Measurements from ENCODE around the gene BGN. TPM values are rescaled to one million over a fixed set of nuclear protein-coding genes. Genes with fewer than 3 reads are reported as not detected.

The BGN gene
- total and polyA plus RNA-seq, 2 donors (not counting 1 experiment from before 2014, with no cell fraction given) = not detected

- H3K79me2 ChIP-seq (ENCODE audit: control insufficient read depth, insufficient read depth, low read length) = no peaks in the 10 kb centered on the region
- no peaks in the 10 kb centered on the region for H3K27me3 ChIP-seq (replicated peaks in 1 of 4; ENCODE audit: control extremely low read depth in 1 of 4, control insufficient read depth in 3 of 4, insufficient read depth in 4 of 4, low read length in 3 of 4)
- H3K9me3 Mint-ChIP-seq (ENCODE audit: insufficient read depth) = no peaks in the 10 kb centered on the region
- no peak overlapping the region for H3K27ac Mint-ChIP-seq
- no peak overlapping the region for H3K27ac ChIP-seq (ENCODE audit: low read length in 2 of 2)
- no peaks in the 10 kb centered on the region for H4K20me1 ChIP-seq (ENCODE audit: control insufficient read depth, insufficient read depth, low read length, poor library complexity, severe bottlenecking)
- peaks cover 0 to 3% of the 10 kb centered on the region in 2 experiments for H3K36me3 ChIP-seq (replicated peaks in 1 of 2; ENCODE audit: control extremely low read depth in 1 of 2, control insufficient read depth in 1 of 2, extremely low read depth in 1 of 2, insufficient read depth in 2 of 2, low read length in 1 of 2)
- H3K9ac ChIP-seq (ENCODE audit: low read length) = no peak overlapping the region
- POLR2A ChIA-PET = no interaction called here
- 96% methylated on average over 13 of the region's 21 CpGs for WGBS (ENCODE audit: insufficient coverage)
- no peaks in the 10 kb centered on the region for H3K27me3 Mint-ChIP-seq
- no peak overlapping the region for H3K4me3 Mint-ChIP-seq
- H3K4me1 Mint-ChIP-seq = no peaks in the 10 kb centered on the region
- H3K4me1 ChIP-seq (ENCODE audit: control insufficient read depth in 2 of 2, insufficient read depth in 2 of 2, low read length in 2 of 2) = no peaks in the 10 kb centered on the region
- DNase-seq = no peak
- CTCF ChIA-PET = no interaction called here
- no peak overlapping the region for H3K4me3 ChIP-seq (ENCODE audit: control extremely low read depth in 1 of 5, extremely low read depth in 1 of 5, insufficient read depth in 1 of 5, low read depth in 2 of 5, low read length in 4 of 5)
- ATAC-seq (ENCODE audit: low read depth) = no peak
- H2AFZ ChIP-seq (ENCODE audit: insufficient read depth, low read depth, low read length, poor library complexity, severe bottlenecking) = no peak overlapping the region
- TF ChIP-seq, protein P1, sequence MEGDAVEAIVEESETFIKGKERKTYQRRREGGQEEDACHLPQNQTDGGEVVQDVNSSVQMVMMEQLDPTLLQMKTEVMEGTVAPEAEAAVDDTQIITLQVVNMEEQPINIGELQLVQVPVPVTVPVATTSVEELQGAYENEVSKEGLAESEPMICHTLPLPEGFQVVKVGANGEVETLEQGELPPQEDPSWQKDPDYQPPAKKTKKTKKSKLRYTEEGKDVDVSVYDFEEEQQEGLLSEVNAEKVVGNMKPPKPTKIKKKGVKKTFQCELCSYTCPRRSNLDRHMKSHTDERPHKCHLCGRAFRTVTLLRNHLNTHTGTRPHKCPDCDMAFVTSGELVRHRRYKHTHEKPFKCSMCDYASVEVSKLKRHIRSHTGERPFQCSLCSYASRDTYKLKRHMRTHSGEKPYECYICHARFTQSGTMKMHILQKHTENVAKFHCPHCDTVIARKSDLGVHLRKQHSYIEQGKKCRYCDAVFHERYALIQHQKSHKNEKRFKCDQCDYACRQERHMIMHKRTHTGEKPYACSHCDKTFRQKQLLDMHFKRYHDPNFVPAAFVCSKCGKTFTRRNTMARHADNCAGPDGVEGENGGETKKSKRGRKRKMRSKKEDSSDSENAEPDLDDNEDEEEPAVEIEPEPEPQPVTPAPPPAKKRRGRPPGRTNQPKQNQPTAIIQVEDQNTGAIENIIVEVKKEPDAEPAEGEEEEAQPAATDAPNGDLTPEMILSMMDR (IDR thresholded peaks at IDR 0.05) = no peak
- no peak for TF ChIP-seq EZH2 (IDR thresholded peaks at IDR 0.05; ENCODE audit: borderline replicate concordance, insufficient read depth, low read depth, low read length, poor library complexity, severe bottlenecking)
- intact Hi-C loops (cut with micrococcal nuclease) = no loop called here
- H3K4me2 ChIP-seq (replicated peaks; ENCODE audit: low read depth, low read length, poor library complexity, severe bottlenecking) = no peak overlapping the region
- H3K9me3 ChIP-seq (ENCODE audit: control extremely low read depth in 1 of 3, control insufficient read depth in 2 of 3, insufficient read depth in 1 of 3, low read length in 2 of 3) = no peaks in the 10 kb centered on the region
Measured at GRCh38 chrX:153448556-153449367, 46.0 kb upstream of the BGN start.

- CTCF ChIA-PET = no interaction called here
Measured at GRCh38 chrX:153449368-153450113, 45.2 kb upstream of the BGN start.

More at GRCh38 chrX:153449368-153450113, 45.2 kb upstream of the BGN start:
- H3K27me3 ChIP-seq (replicated peaks in 1 of 4; ENCODE audit: control extremely low read depth in 1 of 4, control insufficient read depth in 3 of 4, insufficient read depth in 4 of 4, low read length in 3 of 4) = no peaks in the 10 kb centered on the region
- H3K4me1 ChIP-seq (ENCODE audit: control insufficient read depth in 2 of 2, insufficient read depth in 2 of 2, low read length in 2 of 2) = no peaks in the 10 kb centered on the region
- no peaks in the 10 kb centered on the region for H3K9me3 ChIP-seq (ENCODE audit: control extremely low read depth in 1 of 3, control insufficient read depth in 2 of 3, insufficient read depth in 1 of 3, low read length in 2 of 3)
- H3K4me3 ChIP-seq (ENCODE audit: control extremely low read depth in 1 of 5, extremely low read depth in 1 of 5, insufficient read depth in 1 of 5, low read depth in 2 of 5, low read length in 4 of 5) = no peak overlapping the region
- ATAC-seq (ENCODE audit: low read depth) = no peak
- no peak overlapping the region for H2AFZ ChIP-seq (ENCODE audit: insufficient read depth, low read depth, low read length, poor library complexity, severe bottlenecking)
- H4K20me1 ChIP-seq (ENCODE audit: control insufficient read depth, insufficient read depth, low read length, poor library complexity, severe bottlenecking) = no peaks in the 10 kb centered on the region
- H3K4me2 ChIP-seq (replicated peaks; ENCODE audit: low read depth, low read length, poor library complexity, severe bottlenecking) = no peak overlapping the region
- intact Hi-C loops (cut with micrococcal nuclease) = no loop called here
- DNase-seq = no peak
- no peaks in the 10 kb centered on the region for H3K27me3 Mint-ChIP-seq
- TF ChIP-seq, protein P1 (IDR thresholded peaks at IDR 0.05) = no peak
- no peak for TF ChIP-seq EZH2 (IDR thresholded peaks at IDR 0.05; ENCODE audit: borderline replicate concordance, insufficient read depth, low read depth, low read length, poor library complexity, severe bottlenecking)
- H3K4me1 Mint-ChIP-seq = no peaks in the 10 kb centered on the region
- no peak overlapping the region for H3K27ac ChIP-seq (ENCODE audit: low read length in 2 of 2)
- H3K9me3 Mint-ChIP-seq (ENCODE audit: insufficient read depth) = no peaks in the 10 kb centered on the region
- H3K79me2 ChIP-seq (ENCODE audit: control insufficient read depth, insufficient read depth, low read length) = no peaks in the 10 kb centered on the region
- whole genome bisulfite sequencing (ENCODE audit: insufficient coverage) = 98% methylated on average over 10 of the region's 15 CpGs
- H3K4me3 Mint-ChIP-seq = no peak overlapping the region
- H3K27ac Mint-ChIP-seq = no peak overlapping the region
- H3K9ac ChIP-seq (ENCODE audit: low read length) = no peak overlapping the region
- peaks cover 0 to 3% of the 10 kb centered on the region in 2 experiments for H3K36me3 ChIP-seq (replicated peaks in 1 of 2; ENCODE audit: control extremely low read depth in 1 of 2, control insufficient read depth in 1 of 2, extremely low read depth in 1 of 2, insufficient read depth in 2 of 2, low read length in 1 of 2)
- POLR2A ChIA-PET = no interaction called here
